AG04450 (cell line): ENCODE measurements around the gene FBXO44. TPM values are rescaled to one million over a fixed set of nuclear protein-coding genes. Genes with fewer than 3 reads are reported as not detected.

ENCODE experiments used
- CTCF ChIA-PET: fragments of 300-600, 350-600 bp; formaldehyde crosslinking; extraction: SDS; loops from one replicate; lab custom pipeline; 2022; ENCODE audit warnings: antibody characterized with exemption, inconsistent platforms; lab: Charles Lee
- POLR2A ChIA-PET: fragments of 350-600 bp; formaldehyde crosslinking; extraction: SDS; loops from one replicate; lab custom pipeline; 2021; ENCODE audit warnings: antibody characterized with exemption, inconsistent platforms; lab: Yijun Ruan, JAX
- DNase-seq: peaks from one replicate; pipeline ENCODE4 v3.0.0-alpha.2; 2011; ENCODE audit warnings: low read depth, low spot score
- H3K27ac ChIP-seq: one replicate; pipeline ENCODE4 v1.5.1; 2012; ENCODE audit warnings: low read depth, low read length, control low read depth
- H3K27me3 ChIP-seq: one replicate; pipeline ENCODE4 v1.6.0; 2012; ENCODE audit warnings: low read length; ENCODE audit not compliant: control insufficient read depth, insufficient read depth
- H3K4me3 ChIP-seq: 2 replicates; pipeline ENCODE4 v1.5.1; 2011; ENCODE audit warnings: mild to moderate bottlenecking, low read depth, low read length, control low read depth
- H3K9me3 ChIP-seq: 2 replicates; pipeline ENCODE4 v1.5.1; 2012; ENCODE audit warnings: low read length; ENCODE audit not compliant: control insufficient read depth, insufficient read depth
- polyA plus RNA-seq: library from polyadenylated mRNA; depleted of rRNA; stranded (reverse); fragments of >200 nt; gene quantifications from 2 replicates; pipeline ENCODE4 v1.2.3, GENCODE V29; 2011
- TF ChIP-seq, protein P1 (sequence below): IDR thresholded peaks from 2 replicates; pipeline ENCODE4 v1.5.1; 2011; ENCODE audit warnings: low read depth, low read length, control low read depth, inconsistent platforms

The FBXO44 gene
- polyA plus RNA-seq, 1 experiment = 12.3 TPM

DNA sequence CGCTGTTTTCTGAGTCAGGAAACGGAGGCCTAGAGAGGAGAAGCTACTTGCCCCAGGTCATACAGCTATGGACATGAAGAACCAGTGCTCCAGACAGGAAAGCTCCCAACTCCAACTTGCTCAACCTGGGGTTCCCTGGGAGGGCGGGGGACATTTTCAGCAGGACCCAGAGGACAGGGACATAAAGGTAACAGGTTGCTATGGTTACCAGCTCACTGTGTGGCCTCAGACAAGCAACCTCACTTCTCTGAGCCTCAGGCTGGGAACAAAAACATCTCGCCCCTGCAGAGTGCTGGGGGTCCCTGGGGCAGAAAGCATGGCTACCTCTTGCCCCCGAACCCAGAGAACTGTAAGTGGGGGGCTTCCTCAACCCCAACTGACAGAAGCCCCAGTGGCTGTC is 16.6 kb upstream of the FBXO44 start:
- TF ChIP-seq, protein P1, sequence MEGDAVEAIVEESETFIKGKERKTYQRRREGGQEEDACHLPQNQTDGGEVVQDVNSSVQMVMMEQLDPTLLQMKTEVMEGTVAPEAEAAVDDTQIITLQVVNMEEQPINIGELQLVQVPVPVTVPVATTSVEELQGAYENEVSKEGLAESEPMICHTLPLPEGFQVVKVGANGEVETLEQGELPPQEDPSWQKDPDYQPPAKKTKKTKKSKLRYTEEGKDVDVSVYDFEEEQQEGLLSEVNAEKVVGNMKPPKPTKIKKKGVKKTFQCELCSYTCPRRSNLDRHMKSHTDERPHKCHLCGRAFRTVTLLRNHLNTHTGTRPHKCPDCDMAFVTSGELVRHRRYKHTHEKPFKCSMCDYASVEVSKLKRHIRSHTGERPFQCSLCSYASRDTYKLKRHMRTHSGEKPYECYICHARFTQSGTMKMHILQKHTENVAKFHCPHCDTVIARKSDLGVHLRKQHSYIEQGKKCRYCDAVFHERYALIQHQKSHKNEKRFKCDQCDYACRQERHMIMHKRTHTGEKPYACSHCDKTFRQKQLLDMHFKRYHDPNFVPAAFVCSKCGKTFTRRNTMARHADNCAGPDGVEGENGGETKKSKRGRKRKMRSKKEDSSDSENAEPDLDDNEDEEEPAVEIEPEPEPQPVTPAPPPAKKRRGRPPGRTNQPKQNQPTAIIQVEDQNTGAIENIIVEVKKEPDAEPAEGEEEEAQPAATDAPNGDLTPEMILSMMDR = no peak
- Histone ChIP-seq H3K27ac (no peak overlapping the region), H3K4me3 (no peak overlapping the region), H3K27me3 (peaks cover 10% of the 10 kb centered on the region), H3K9me3 (no peaks in the 10 kb centered on the region)
- ChIA-PET POLR2A (no interaction called here), CTCF (interaction anchor here (1.0 to 3.6 kb wide), 2 partner anchors 7 to 396 kb away, joined by 3 to 20 read pairs; no protein-coding TSS in a partner anchor)
- DNase-seq = no peak

DNA sequence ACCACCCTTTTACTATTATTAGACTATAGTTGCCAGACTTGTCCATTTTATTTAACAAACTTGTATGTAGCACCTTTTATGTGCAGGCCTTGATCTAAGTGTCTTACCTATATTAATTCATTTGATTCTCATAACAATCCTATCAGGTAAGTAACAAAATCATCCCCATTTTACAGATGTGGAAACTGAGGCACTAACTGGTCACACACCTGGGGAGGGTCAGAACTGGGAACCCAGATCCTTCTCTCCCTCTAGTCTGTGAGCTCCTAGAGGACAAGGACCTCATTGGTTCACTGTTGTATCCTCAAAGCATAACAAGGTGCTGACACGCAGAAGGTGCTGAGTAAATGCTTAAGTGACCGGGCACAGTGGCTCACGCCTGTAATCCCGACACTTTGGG is 15.3 kb upstream of the FBXO44 start:
- H3K9me3 ChIP-seq = no peaks in the 10 kb centered on the region
- CTCF ChIA-PET = no interaction called here
- H3K27me3 ChIP-seq = peaks cover 10% of the 10 kb centered on the region
- no peak for DNase-seq
- H3K27ac ChIP-seq = no peak overlapping the region
- TF ChIP-seq, protein P1 = no peak
- H3K4me3 ChIP-seq = no peak overlapping the region
- POLR2A ChIA-PET = no interaction called here

DNA sequence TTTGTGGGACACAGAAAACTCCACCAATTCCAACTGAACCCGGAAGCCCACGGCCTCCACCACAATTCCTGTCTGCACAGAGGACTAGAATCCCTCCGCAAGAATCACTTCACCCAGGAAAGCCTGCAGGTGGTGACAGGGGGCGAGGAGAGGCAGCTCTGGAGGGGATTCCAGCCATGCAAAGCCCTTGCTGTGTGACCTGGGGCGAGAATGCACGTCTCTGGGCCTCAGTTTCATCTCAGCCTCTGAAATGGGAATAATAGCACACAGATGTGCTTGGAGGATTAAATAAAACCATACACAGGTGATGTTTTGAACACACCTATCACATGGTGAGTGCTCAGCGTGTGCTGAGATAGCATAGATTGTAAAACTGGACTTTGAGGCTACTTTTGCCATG is 14.6 kb upstream of the FBXO44 start:
- DNase-seq = no peak
- H3K9me3 ChIP-seq = no peaks in the 10 kb centered on the region
- POLR2A ChIA-PET = no interaction called here
- peaks cover 10% of the 10 kb centered on the region for H3K27me3 ChIP-seq
- no peak overlapping the region for H3K27ac ChIP-seq
- no peak overlapping the region for H3K4me3 ChIP-seq
- CTCF ChIA-PET = interaction anchor here (1.4 to 10.6 kb wide), 3 partner anchors 354 to 603 kb away, joined by 3 to 283 read pairs (median 80); no protein-coding TSS in a partner anchor
- TF ChIP-seq, protein P1 = no peak

DNA sequence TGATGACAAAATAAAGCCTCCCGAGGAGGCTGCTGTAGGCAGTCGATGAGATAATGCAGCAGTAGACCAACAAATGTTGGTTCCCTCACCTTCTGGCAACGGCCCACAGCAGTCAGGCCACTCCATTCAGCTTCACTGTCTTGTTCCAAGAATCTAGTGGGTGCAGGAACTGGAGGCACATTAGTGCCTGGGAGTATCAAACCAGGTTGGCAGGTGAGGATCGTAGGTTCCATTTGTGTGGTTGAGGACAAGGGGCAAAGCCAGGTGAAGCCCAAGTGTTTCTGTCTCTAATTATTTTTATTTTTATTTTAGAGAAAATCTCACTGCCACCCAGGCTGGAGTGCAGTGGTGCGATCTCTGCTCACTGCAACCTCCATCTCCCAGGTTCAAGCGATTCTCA is 13.7 kb upstream of the FBXO44 start:
- ChIA-PET POLR2A (no interaction called here), CTCF (interaction anchor here (1.3 to 10.6 kb wide), 6 partner anchors 355 to 604 kb away, joined by 3 to 283 read pairs (median 13); no protein-coding TSS in a partner anchor)
- Histone ChIP-seq H3K27me3 (peaks cover 10% of the 10 kb centered on the region), H3K27ac (no peak overlapping the region), H3K4me3 (no peak overlapping the region), H3K9me3 (no peaks in the 10 kb centered on the region)
- no peak for DNase-seq
- TF ChIP-seq, protein P1 = no peak

DNA sequence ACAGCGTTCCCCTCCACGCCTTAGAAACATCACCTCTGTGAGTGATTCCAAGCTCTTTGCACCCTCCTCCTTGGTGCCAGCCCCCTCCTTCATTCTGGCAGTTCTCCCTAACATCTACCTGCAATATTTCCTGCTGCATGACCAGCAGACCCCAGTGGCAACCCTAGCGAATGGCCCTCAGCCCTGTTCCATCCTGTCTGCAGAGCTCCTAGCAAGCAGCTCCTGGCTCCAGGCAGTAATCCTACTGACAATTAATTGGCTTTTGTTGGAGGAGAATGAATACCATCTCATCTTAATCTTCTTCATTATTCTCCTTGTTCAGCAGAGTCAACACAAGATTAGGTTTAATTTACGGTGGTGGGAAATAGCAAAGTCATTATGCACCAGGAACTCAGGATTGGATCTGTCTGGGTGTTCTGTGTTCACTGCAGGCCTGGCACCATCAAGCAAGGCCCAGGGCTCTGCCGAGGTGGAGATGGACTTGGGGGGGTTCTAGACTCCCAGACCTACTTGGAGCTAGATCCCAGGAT is 12.8 kb upstream of the FBXO44 start:
- peaks cover 13% of the 10 kb centered on the region for H3K27me3 ChIP-seq
- H3K27ac ChIP-seq = no peak overlapping the region
- DNase-seq = no peak
- ChIA-PET CTCF (interaction anchor here (0.6 to 10.6 kb wide), 13 partner anchors 8 to 604 kb away, joined by 3 to 283 read pairs (median 4); no protein-coding TSS in a partner anchor), POLR2A (no interaction called here)
- H3K9me3 ChIP-seq = no peaks in the 10 kb centered on the region
- H3K4me3 ChIP-seq = no peak overlapping the region
- TF ChIP-seq, protein P1 = no peak
